ENCODE results near the gene AP1G1. TPM values are rescaled to one million over a fixed set of nuclear protein-coding genes. Genes with fewer than 3 reads are reported as not detected.

Gene AP1G1
- total RNA-seq, 1 donor from 2014 or later, result 104 TPM

GRCh38 chr16:71767060-71767900 lies 41.4 kb downstream of the AP1G1 start:
- DNase-seq (ENCODE audit: low spot score), result no peak
- Mint-ChIP-seq H3K9me3 (ENCODE audit: unreplicated experiment) (no peaks in the 10 kb centered on the region), H3K27ac (ENCODE audit: unreplicated experiment) (no peak overlapping the region), H3K27me3 (ENCODE audit: unreplicated experiment) (no peaks in the 10 kb centered on the region), H3K4me3 (ENCODE audit: unreplicated experiment) (no peak overlapping the region), H3K36me3 (ENCODE audit: low read depth, unreplicated experiment) (peaks cover 9% of the 10 kb centered on the region), H3K4me1 (ENCODE audit: unreplicated experiment) (peaks cover 7% of the 10 kb centered on the region)
- TF ChIP-seq CTCF (IDR thresholded peaks at IDR 0.05; ENCODE audit: unreplicated experiment), result no peak

GRCh38 chr16:71762186-71762585 lies 46.4 kb downstream of the AP1G1 start:
- TF ChIP-seq CTCF (IDR thresholded peaks at IDR 0.05; ENCODE audit: unreplicated experiment), result no peak
- H3K9me3 Mint-ChIP-seq (ENCODE audit: unreplicated experiment), result no peaks in the 10 kb centered on the region
- peaks cover 21% of the 10 kb centered on the region for H3K36me3 Mint-ChIP-seq (ENCODE audit: low read depth, unreplicated experiment)
- peaks cover 7% of the 10 kb centered on the region for H3K4me1 Mint-ChIP-seq (ENCODE audit: unreplicated experiment)
- peak overlapping the region; percentile 68 for H3K27ac Mint-ChIP-seq (ENCODE audit: unreplicated experiment)
- no peak overlapping the region for H3K4me3 Mint-ChIP-seq (ENCODE audit: unreplicated experiment)
- DNase-seq (ENCODE audit: low spot score), result no peak
- no peaks in the 10 kb centered on the region for H3K27me3 Mint-ChIP-seq (ENCODE audit: unreplicated experiment)

GRCh38 chr16:71761097-71761496 lies 47.5 kb downstream of the AP1G1 start:
- peaks cover 26% of the 10 kb centered on the region for H3K36me3 Mint-ChIP-seq (ENCODE audit: low read depth, unreplicated experiment)
- no peaks in the 10 kb centered on the region for H3K9me3 Mint-ChIP-seq (ENCODE audit: unreplicated experiment)
- no peak overlapping the region for H3K4me3 Mint-ChIP-seq (ENCODE audit: unreplicated experiment)
- no peaks in the 10 kb centered on the region for H3K27me3 Mint-ChIP-seq (ENCODE audit: unreplicated experiment)
- DNase-seq (ENCODE audit: low spot score), result no peak
- peaks cover 7% of the 10 kb centered on the region for H3K4me1 Mint-ChIP-seq (ENCODE audit: unreplicated experiment)
- H3K27ac Mint-ChIP-seq (ENCODE audit: unreplicated experiment), result no peak overlapping the region
- no peak for TF ChIP-seq CTCF (IDR thresholded peaks at IDR 0.05; ENCODE audit: unreplicated experiment)

GRCh38 chr16:71758293-71758760 lies 50.3 kb downstream of the AP1G1 start:
- TF ChIP-seq CTCF (IDR thresholded peaks at IDR 0.05; ENCODE audit: unreplicated experiment), result no peak
- Mint-ChIP-seq H3K9me3 (ENCODE audit: unreplicated experiment) (no peaks in the 10 kb centered on the region), H3K36me3 (ENCODE audit: low read depth, unreplicated experiment) (peaks cover 30% of the 10 kb centered on the region), H3K4me1 (ENCODE audit: unreplicated experiment) (peaks cover 7% of the 10 kb centered on the region), H3K27me3 (ENCODE audit: unreplicated experiment) (no peaks in the 10 kb centered on the region), H3K4me3 (ENCODE audit: unreplicated experiment) (no peak overlapping the region), H3K27ac (ENCODE audit: unreplicated experiment) (no peak overlapping the region)
- no peak for DNase-seq (ENCODE audit: low spot score)

- Mint-ChIP-seq H3K36me3 (ENCODE audit: low read depth, unreplicated experiment) (peaks cover 35% of the 10 kb centered on the region), H3K27ac (ENCODE audit: unreplicated experiment) (no peak overlapping the region), H3K4me3 (ENCODE audit: unreplicated experiment) (no peak overlapping the region), H3K9me3 (ENCODE audit: unreplicated experiment) (no peaks in the 10 kb centered on the region), H3K4me1 (ENCODE audit: unreplicated experiment) (no peaks in the 10 kb centered on the region), H3K27me3 (ENCODE audit: unreplicated experiment) (no peaks in the 10 kb centered on the region)
- TF ChIP-seq CTCF (IDR thresholded peaks at IDR 0.05; ENCODE audit: unreplicated experiment), result no peak
- DNase-seq (ENCODE audit: low spot score), result no peak
These were observed 54.0 kb downstream of the AP1G1 start for GRCh38 chr16:71754652-71755051.
